Thyroid gland (tissue), 4 donors: ENCODE measurements around the gene CCDC192.

ENCODE experiments used
- POLR2A ChIP-seq, 2 donors: fragments of 450-650 bp; IDR thresholded peaks; one replicate each; pipeline ENCODE4 v1.6.1; 2017; ENCODE audit warnings: antibody characterized with exemption in 2 of 2, mild to moderate bottlenecking in 2 of 2, moderate library complexity in 1 of 2
- TF ChIP-seq, protein P1 (sequence below), 6 experiments: fragments of 200-600 bp in 3 of 6; fragments of 450-650 bp in 3 of 6; sonication (generic) in 3 of 6; IDR thresholded peaks; one replicate each; pipeline ENCODE4 v1.5.1; 2016 to 2019; ENCODE audit warnings: antibody characterized with exemption in 6 of 6, mild to moderate bottlenecking in 2 of 6, inconsistent platforms in 1 of 6, moderate library complexity in 1 of 6

DNA sequence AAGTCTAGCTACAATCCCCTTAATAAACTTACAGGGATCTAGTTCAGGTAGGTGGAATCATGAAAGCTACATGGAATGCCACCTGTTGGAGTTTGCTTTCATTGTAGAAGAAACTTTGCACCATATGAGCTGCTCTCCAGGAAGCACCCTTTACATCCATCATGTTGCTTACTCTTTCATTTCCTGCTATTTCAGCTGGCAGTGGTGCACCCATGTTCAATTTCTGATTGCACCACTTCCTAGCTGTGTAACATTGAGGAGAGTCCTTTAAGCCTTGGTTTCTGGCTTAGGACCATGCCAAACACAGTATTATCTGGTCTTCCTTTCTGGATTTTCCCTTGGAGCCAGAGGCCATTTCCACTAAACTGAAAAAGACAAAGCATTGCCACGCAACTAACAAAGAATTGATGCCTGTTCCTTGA, 257.1 kb downstream of the CCDC192 start:
- no peak for TF ChIP-seq POLR2A (IDR thresholded peaks at IDR 0.05)
- TF ChIP-seq, protein P1, sequence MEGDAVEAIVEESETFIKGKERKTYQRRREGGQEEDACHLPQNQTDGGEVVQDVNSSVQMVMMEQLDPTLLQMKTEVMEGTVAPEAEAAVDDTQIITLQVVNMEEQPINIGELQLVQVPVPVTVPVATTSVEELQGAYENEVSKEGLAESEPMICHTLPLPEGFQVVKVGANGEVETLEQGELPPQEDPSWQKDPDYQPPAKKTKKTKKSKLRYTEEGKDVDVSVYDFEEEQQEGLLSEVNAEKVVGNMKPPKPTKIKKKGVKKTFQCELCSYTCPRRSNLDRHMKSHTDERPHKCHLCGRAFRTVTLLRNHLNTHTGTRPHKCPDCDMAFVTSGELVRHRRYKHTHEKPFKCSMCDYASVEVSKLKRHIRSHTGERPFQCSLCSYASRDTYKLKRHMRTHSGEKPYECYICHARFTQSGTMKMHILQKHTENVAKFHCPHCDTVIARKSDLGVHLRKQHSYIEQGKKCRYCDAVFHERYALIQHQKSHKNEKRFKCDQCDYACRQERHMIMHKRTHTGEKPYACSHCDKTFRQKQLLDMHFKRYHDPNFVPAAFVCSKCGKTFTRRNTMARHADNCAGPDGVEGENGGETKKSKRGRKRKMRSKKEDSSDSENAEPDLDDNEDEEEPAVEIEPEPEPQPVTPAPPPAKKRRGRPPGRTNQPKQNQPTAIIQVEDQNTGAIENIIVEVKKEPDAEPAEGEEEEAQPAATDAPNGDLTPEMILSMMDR (IDR thresholded peaks at IDR 0.05), result no peak
